HepG2 (cell line): Measurements from ENCODE around the gene UQCC2. TPM values are rescaled to one million over a fixed set of nuclear protein-coding genes. Genes with fewer than 3 reads are reported as not detected.

ENCODE experiments used
- ATAC-seq: fragments of 200-7000 bp; cut with Tn5 transposase; 3 replicates; pipeline ENCODE4 v1.9.1; 2020; ENCODE audit warnings: mild to moderate bottlenecking, moderate library complexity
- BruUV-seq: library from RNA; stranded (reverse); fragments of 400-500 nt; replicated peaks from 2 replicates; lab custom pipeline; 2021; lab: Mats Ljungman, UMichigan
- CTCF ChIA-PET: fragments of 300-600 bp; formaldehyde crosslinking; extraction: SDS; loops from one replicate; lab custom pipeline; 2021; ENCODE audit warnings: low total read pairs, inconsistent platforms, low intra/inter-chr PET ratio; lab: Yijun Ruan, JAX
- POLR2A ChIA-PET: fragments of 350-600 bp; sonication (Branson Sonifier 250); formaldehyde crosslinking; loops from one replicate; lab custom pipeline; 2020; ENCODE audit warnings: antibody characterized with exemption, inconsistent platforms; lab: Yijun Ruan, JAX
- DNase-seq: peaks from one replicate; pipeline ENCODE4 v3.0.0-alpha.2; 2015; ENCODE audit warnings: low spot score
- FAIRE-seq: peaks from 3 replicates; lab custom pipeline; 2011; peaks lifted over from hg19 to GRCh38; lab: Jason Lieb, UNC
- H2AFZ ChIP-seq: one replicate; pipeline ENCODE4 v1.6.1; 2011; ENCODE audit warnings: low read length, inconsistent platforms
- H3K27ac ChIP-seq: fragments of 300-600 bp; 3 replicates; pipeline ENCODE4 v1.8.0; 2011; ENCODE audit warnings: mixed run types, mild to moderate bottlenecking, mixed read lengths, low read length, inconsistent platforms; ENCODE audit not compliant: insufficient read depth; ENCODE audit errors: extremely low read length
- H3K27me3 ChIP-seq, 2 experiments: fragments of 200-600 bp in 1 of 2; 2 replicates in 1 of 2; 3 replicates in 1 of 2; pipeline versions ENCODE4 v1.6.0 to v1.8.0; 2011; ENCODE audit warnings: low read length in 2 of 2, mild to moderate bottlenecking in 2 of 2, moderate library complexity in 2 of 2, inconsistent platforms in 1 of 2; ENCODE audit not compliant: insufficient read depth in 2 of 2, control insufficient read depth in 1 of 2
- H3K36me3 ChIP-seq, 2 experiments: fragments of 200-600 bp in 1 of 2; replicated peaks in 1 of 2; 2 replicates in 1 of 2; 3 replicates in 1 of 2; pipeline versions ENCODE4 v1.5.1 to v1.8.0; 2011; ENCODE audit warnings: low read length in 2 of 2, inconsistent platforms in 1 of 2; ENCODE audit not compliant: insufficient read depth in 2 of 2, control insufficient read depth in 1 of 2
- H3K4me1 ChIP-seq: 2 replicates; pipeline ENCODE4 v1.5.1; 2012; ENCODE audit warnings: low read length, inconsistent platforms; ENCODE audit not compliant: insufficient read depth
- H3K4me2 ChIP-seq: 2 replicates; pipeline ENCODE4 v1.6.0; 2011; ENCODE audit warnings: low read depth, low read length, inconsistent platforms
- H3K4me3 ChIP-seq, 3 experiments: fragments of 200-600 bp in 1 of 3; sonication (generic), shearing (Covaris generic) in 1 of 3; replicated peaks in 1 of 3; 2 replicates each; pipeline ENCODE4 v1.5.1; 2011 to 2016; ENCODE audit warnings: low read length in 3 of 3, inconsistent platforms in 2 of 3, low read depth in 2 of 3, mild to moderate bottlenecking in 2 of 3, control low read depth in 1 of 3, mixed read lengths in 1 of 3; ENCODE audit not compliant: insufficient read depth in 1 of 3
- H3K79me2 ChIP-seq: one replicate; pipeline ENCODE4 v1.6.1; 2011; ENCODE audit warnings: low read length, inconsistent platforms; ENCODE audit not compliant: insufficient read depth
- H3K9ac ChIP-seq: 2 replicates; pipeline ENCODE4 v1.6.0; 2011; ENCODE audit warnings: mild to moderate bottlenecking, low read depth, low read length, inconsistent platforms; ENCODE audit not compliant: insufficient read depth
- H3K9me3 ChIP-seq: 2 replicates; pipeline ENCODE4 v1.5.1; 2012; ENCODE audit warnings: mild to moderate bottlenecking, low read length
- H4K20me1 ChIP-seq: 2 replicates; pipeline ENCODE4 v1.6.0; 2011; ENCODE audit warnings: inconsistent platforms, mild to moderate bottlenecking, low read length, moderate library complexity; ENCODE audit not compliant: insufficient read depth
- KLF13 ChIP-seq: sonication (generic); formaldehyde crosslinking; IDR thresholded peaks from 2 replicates; pipeline ENCODE4 v1.4.0; 2020; ENCODE audit warnings: mild to moderate bottlenecking, missing genetic modification reagents
- MEIS1 ChIP-seq: sonication (generic); formaldehyde crosslinking; IDR thresholded peaks from 2 replicates; pipeline ENCODE4 v1.9.0; 2021; ENCODE audit warnings: mild to moderate bottlenecking, missing genetic modification reagents, moderate library complexity, borderline replicate concordance
- RARG ChIP-seq: sonication (generic); formaldehyde crosslinking; IDR thresholded peaks from 2 replicates; pipeline ENCODE4 v1.4.0; 2020; ENCODE audit warnings: low read depth, mild to moderate bottlenecking, missing genetic modification reagents
- RFX5 ChIP-seq: IDR thresholded peaks from 2 replicates; pipeline ENCODE4 v1.6.1; 2011; ENCODE audit warnings: low read depth, low read length, improper control_type of control experiment
- SETDB1 ChIP-seq: sonication (generic); formaldehyde crosslinking; IDR thresholded peaks from 2 replicates; pipeline ENCODE4 v1.5.1; 2020; ENCODE audit warnings: missing genetic modification reagents, mild to moderate bottlenecking, borderline replicate concordance
- TCF7 ChIP-seq: sonication (generic); IDR thresholded peaks from 2 replicates; pipeline ENCODE4 v1.6.1; 2016; ENCODE audit warnings: antibody characterized with exemption, low read depth
- ZNF83 ChIP-seq: sonication (generic); formaldehyde crosslinking; IDR thresholded peaks from 2 replicates; pipeline ENCODE4 v1.4.0; 2020; ENCODE audit warnings: missing genetic modification reagents, mild to moderate bottlenecking, borderline replicate concordance
- WGBS: methylation state at CpG from one replicate; pipeline ENCODE4 v1.1.6; 2017; ENCODE audit warnings: low lambda C conversion rate; 5-methylcytosine and 5-hydroxymethylcytosine counted together
- in situ Hi-C: cut with HindIII; loops from 2 replicates; pipeline ENCODE4 v1.10.0; 2017; ENCODE audit warnings: low pct_unique_long_range_greater_than_20kb; ENCODE audit not compliant: extremely low pct_ligation_motif_present
- intact Hi-C: fragments of 100-400 bp; cut with micrococcal nuclease; formaldehyde crosslinking; loops from one replicate; pipeline ENCODE4 v1.10.0; 2022; ENCODE audit not compliant: unreplicated experiment
- polyA plus RNA-seq, 8 experiments: library from polyadenylated mRNA; depleted of rRNA in 3 of 8; stranded (reverse) in 7 of 8; unstranded in 1 of 8; fragments of >200 nt; fragmentation: Illumina TruSeq in 4 of 8; extraction: Trizol in 4 of 8; gene quantifications; 2 replicates each; pipeline versions ENCODE4 v1.2.1 to v1.2.3, GENCODE V29; 2011 to 2016; ENCODE audit warnings: low read depth in 4 of 8, missing spikeins in 1 of 8, mixed read lengths in 1 of 8; ENCODE audit not compliant: insufficient read depth in 1 of 8
- total RNA-seq, 5 experiments: library from RNA; depleted of rRNA; stranded (reverse); fragments of >200 nt; fragmentation: Illumina TruSeq; extraction: Trizol; gene quantifications; 2 replicates each; pipeline ENCODE4 v1.2.3, GENCODE V29; 2016; ENCODE audit warnings: low read depth in 1 of 5
- TF ChIP-seq, protein P1 (sequence below): sonication (generic); formaldehyde crosslinking; IDR thresholded peaks from 2 replicates; pipeline ENCODE4 v1.4.0; 2020; ENCODE audit warnings: missing genetic modification reagents

UQCC2 gene
- total and polyA plus RNA-seq, 2 of the 13 experiments (the other 11 are each of a cell fraction or from before 2014, with no cell fraction given): 82.4 to 238 TPM

DNA sequence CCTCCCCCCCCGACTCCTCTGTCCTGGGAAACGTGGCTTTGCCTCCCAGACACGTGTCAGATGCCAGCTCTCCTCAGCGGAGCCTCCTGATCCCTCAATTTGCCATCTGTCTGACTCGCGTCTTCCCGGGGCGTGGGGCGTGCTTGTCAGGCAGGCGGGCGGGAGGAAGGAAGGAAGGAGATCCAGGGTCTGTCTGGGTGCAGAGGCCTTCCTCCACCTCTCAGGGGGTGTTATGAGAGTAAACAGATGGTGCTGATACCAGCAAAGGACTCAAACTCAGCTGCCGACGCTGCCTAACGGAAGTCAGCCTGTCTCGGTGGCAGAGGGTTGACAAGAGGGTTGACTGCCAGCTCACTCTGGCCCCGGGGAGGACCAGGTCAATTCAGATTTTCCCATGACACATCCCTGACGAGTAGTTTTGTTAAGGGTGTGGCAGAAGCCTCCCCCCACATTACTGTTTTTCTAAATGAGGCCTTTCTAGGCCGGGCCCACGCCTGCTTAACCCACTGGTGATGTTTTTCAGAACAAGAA lies 17.0 kb downstream of the UQCC2 start:
- H3K79me2 ChIP-seq: no peaks in the 10 kb centered on the region
- ATAC-seq: no peak
- H3K9me3 ChIP-seq: no peaks in the 10 kb centered on the region
- no peaks in the 10 kb centered on the region for H3K4me1 ChIP-seq
- no peak overlapping the region for H3K27ac ChIP-seq
- H3K27me3 ChIP-seq: no peaks in the 10 kb centered on the region
- no peak overlapping the region for H3K4me2 ChIP-seq
- no peak overlapping the region for H3K4me3 ChIP-seq
- intact Hi-C loops (no loop called here), in situ Hi-C loops (no loop called here)
- no peak for DNase-seq
- WGBS: 92% methylated on average over 19 of the region's 19 CpGs
- POLR2A ChIA-PET: interaction anchor here (0.8 to 2.8 kb wide), 3 partner anchors 10 to 104 kb away, joined by 3 to 11 read pairs (median 9); partner anchors contain the start of gene UQCC2
- H3K9ac ChIP-seq: no peak overlapping the region
- CTCF ChIA-PET: no interaction called here
- H2AFZ ChIP-seq: no peak overlapping the region
- TF ChIP-seq KLF13 (CRISPR knock-in tag): no peak
- no peak for TF ChIP-seq TCF7
- no peak for TF ChIP-seq ZNF83 (CRISPR knock-in tag)
- TF ChIP-seq, protein P1, sequence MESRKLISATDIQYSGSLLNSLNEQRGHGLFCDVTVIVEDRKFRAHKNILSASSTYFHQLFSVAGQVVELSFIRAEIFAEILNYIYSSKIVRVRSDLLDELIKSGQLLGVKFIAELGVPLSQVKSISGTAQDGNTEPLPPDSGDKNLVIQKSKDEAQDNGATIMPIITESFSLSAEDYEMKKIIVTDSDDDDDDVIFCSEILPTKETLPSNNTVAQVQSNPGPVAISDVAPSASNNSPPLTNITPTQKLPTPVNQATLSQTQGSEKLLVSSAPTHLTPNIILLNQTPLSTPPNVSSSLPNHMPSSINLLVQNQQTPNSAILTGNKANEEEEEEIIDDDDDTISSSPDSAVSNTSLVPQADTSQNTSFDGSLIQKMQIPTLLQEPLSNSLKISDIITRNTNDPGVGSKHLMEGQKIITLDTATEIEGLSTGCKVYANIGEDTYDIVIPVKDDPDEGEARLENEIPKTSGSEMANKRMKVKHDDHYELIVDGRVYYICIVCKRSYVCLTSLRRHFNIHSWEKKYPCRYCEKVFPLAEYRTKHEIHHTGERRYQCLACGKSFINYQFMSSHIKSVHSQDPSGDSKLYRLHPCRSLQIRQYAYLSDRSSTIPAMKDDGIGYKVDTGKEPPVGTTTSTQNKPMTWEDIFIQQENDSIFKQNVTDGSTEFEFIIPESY (CRISPR knock-in tag): no peak
- TF ChIP-seq MEIS1: no peak
- no peak for TF ChIP-seq RARG (CRISPR knock-in tag)
- no peak for TF ChIP-seq RFX5
- TF ChIP-seq SETDB1 (CRISPR knock-in tag): no peak
- FAIRE-seq: no peak
- no TSS peak for BruUV-seq
- peaks cover 36 to 69% of the 10 kb centered on the region in 2 experiments for H3K36me3 ChIP-seq
- no peaks in the 10 kb centered on the region; the same call in 1 of the 2 replicates for H4K20me1 ChIP-seq
